A673 (cell line): ENCODE data around the gene HEXIM2. TPM values are rescaled to one million over a fixed set of nuclear protein-coding genes. Genes with fewer than 3 reads are reported as not detected.

Experiments
- BruUV-seq: library from RNA; stranded (reverse); fragments of 400-500 nt; replicated peaks from 2 replicates; lab custom pipeline; 2021; lab: Mats Ljungman, UMichigan
- CTCF ChIA-PET: fragments of 300-600 bp; sonication (Branson Sonifier 250); formaldehyde crosslinking; loops from one replicate; lab custom pipeline; 2022; ENCODE audit warnings: antibody characterized with exemption; lab: Charles Lee
- POLR2A ChIA-PET: fragments of 300-600 bp; sonication (Branson Sonifier 250); formaldehyde crosslinking; loops from one replicate; lab custom pipeline; 2022; ENCODE audit warnings: antibody characterized with exemption; ENCODE audit not compliant: low non-redundant PET; lab: Charles Lee
- DNase-seq: peaks from one replicate; pipeline ENCODE4 v3.0.0-alpha.2; 2015; ENCODE audit warnings: low spot score
- H3K27ac ChIP-seq: fragments of 200-600 bp; sonication (generic); 2 replicates; pipeline ENCODE4 v1.5.1; 2016; ENCODE audit warnings: mixed run types, low read depth, mild to moderate bottlenecking, mixed read lengths, antibody characterized with exemption, low read length; ENCODE audit not compliant: poor library complexity, severe bottlenecking
- H3K27me3 ChIP-seq: fragments of 200-600 bp; sonication (generic); replicated peaks from 2 replicates; pipeline ENCODE4 v1.6.1; 2017; ENCODE audit warnings: mixed run types, low read depth, mild to moderate bottlenecking, mixed read lengths, antibody characterized with exemption, low read length; ENCODE audit not compliant: insufficient read depth, poor library complexity
- H3K36me3 ChIP-seq: fragments of 200-600 bp; sonication (generic); 2 replicates; pipeline ENCODE4 v1.6.1; 2016; ENCODE audit warnings: mixed run types, mild to moderate bottlenecking, mixed read lengths, antibody characterized with exemption, low read length; ENCODE audit not compliant: insufficient read depth, poor library complexity, severe bottlenecking
- H3K4me1 ChIP-seq: fragments of 200-600 bp; sonication (generic); 2 replicates; pipeline ENCODE4 v1.6.1; 2017; ENCODE audit warnings: mixed run types, mild to moderate bottlenecking, mixed read lengths, antibody characterized with exemption, low read length; ENCODE audit not compliant: insufficient read depth, poor library complexity, severe bottlenecking
- H3K4me3 ChIP-seq: fragments of 200-600 bp; sonication (generic); 2 replicates; pipeline ENCODE4 v1.5.1; 2016; ENCODE audit warnings: low read depth, mixed run types, mild to moderate bottlenecking, mixed read lengths, low read length; ENCODE audit not compliant: poor library complexity, severe bottlenecking
- H3K9me3 ChIP-seq: fragments of 200-600 bp; sonication (generic); 2 replicates; pipeline ENCODE4 v1.6.1; 2016; ENCODE audit warnings: mixed run types, low read depth, mild to moderate bottlenecking, mixed read lengths, antibody characterized with exemption, low read length; ENCODE audit not compliant: poor library complexity, severe bottlenecking
- EZH2 ChIP-seq: fragments of 200-600 bp; sonication (generic); IDR thresholded peaks from 2 replicates; pipeline ENCODE4 v1.6.1; 2017; ENCODE audit warnings: borderline replicate concordance, low read depth, mild to moderate bottlenecking, mixed read lengths, antibody characterized with exemption, low read length; ENCODE audit not compliant: poor library complexity, severe bottlenecking
- intact Hi-C: fragments of 100-400 bp; cut with micrococcal nuclease; formaldehyde crosslinking; loops from one replicate; pipeline ENCODE4 v1.10.0; 2022; ENCODE audit not compliant: unreplicated experiment
- total RNA-seq: library from RNA; stranded (reverse); gene quantifications from 2 replicates; pipeline ENCODE4 v1.2.3, GENCODE V29; 2021
- TF ChIP-seq, protein P1 (sequence below): fragments of 300-800, 200-600 bp; sonication (generic); conservative IDR thresholded peaks from 2 replicates; pipeline ENCODE4 v1.5.1; 2017; ENCODE audit warnings: low read depth, mild to moderate bottlenecking, antibody characterized with exemption, low read length, moderate library complexity, mixed read lengths

Gene HEXIM2
- total RNA-seq, 1 experiment from 2014 or later, result 4.8 TPM

DNA sequence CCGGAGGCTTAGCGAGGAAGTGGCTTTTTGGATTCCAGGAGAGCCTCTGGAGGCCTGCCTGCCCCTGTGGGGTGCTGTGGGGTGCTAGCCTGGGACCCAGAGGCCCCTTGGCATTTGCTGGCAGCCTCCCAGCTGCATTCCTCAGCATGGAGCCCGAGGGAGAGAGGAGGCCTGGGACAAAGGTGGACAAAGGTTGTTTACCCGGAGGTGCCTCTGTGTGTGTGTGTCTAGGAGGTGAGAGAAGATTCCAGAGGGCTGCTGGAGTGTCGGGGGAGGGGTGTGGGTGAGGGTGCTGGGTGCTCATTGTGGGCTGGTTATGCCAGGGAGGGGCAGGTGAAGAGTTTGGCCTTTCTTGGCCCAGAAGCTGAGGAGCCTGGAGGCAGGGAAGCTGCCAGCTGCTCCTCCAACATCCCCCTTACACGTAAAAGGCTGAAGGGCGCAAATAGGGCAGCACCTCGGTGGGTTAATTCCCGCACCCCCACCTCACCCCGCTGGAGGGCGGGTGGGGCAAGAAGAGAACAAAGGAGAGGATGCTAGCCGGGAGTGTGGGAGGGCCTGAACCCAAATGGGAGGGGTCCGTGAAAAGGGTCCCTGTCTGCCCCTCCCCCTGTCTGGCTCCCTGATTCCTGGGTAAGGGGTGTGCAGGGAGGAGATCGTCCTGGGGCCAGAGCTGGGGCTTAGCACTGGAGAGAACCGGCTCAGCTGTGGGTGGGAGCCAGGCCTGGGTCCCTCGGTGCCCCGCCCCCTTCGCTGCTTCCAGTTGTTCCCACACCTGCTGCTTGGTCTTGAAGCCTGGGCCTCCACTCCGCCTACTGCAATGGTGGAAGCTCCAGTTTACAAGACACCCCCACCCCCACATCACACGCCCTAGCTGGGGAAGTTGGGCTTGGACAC is 9.9 kb downstream of the HEXIM2 start:
- Histone ChIP-seq H3K4me3 (no peak overlapping the region), H3K9me3 (no peaks in the 10 kb centered on the region), H3K27ac (peak overlapping the region; percentile 87), H3K4me1 (peaks cover 23% of the 10 kb centered on the region), H3K27me3 (no peaks in the 10 kb centered on the region), H3K36me3 (no peaks in the 10 kb centered on the region)
- intact Hi-C loops, result no loop called here
- TF ChIP-seq, protein P1, sequence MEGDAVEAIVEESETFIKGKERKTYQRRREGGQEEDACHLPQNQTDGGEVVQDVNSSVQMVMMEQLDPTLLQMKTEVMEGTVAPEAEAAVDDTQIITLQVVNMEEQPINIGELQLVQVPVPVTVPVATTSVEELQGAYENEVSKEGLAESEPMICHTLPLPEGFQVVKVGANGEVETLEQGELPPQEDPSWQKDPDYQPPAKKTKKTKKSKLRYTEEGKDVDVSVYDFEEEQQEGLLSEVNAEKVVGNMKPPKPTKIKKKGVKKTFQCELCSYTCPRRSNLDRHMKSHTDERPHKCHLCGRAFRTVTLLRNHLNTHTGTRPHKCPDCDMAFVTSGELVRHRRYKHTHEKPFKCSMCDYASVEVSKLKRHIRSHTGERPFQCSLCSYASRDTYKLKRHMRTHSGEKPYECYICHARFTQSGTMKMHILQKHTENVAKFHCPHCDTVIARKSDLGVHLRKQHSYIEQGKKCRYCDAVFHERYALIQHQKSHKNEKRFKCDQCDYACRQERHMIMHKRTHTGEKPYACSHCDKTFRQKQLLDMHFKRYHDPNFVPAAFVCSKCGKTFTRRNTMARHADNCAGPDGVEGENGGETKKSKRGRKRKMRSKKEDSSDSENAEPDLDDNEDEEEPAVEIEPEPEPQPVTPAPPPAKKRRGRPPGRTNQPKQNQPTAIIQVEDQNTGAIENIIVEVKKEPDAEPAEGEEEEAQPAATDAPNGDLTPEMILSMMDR, result no peak
- no peak for TF ChIP-seq EZH2
- ChIA-PET CTCF (interaction anchor here (1.1 kb wide), 1 partner anchor 22 kb away, joined by 3 read pairs; no protein-coding TSS in a partner anchor), POLR2A (interaction anchor here (0.6 kb wide), 1 partner anchor 24 kb away, joined by 6 read pairs; the partner anchor contains the start of gene HEXIM1)
- no TSS peak for BruUV-seq
- no peak for DNase-seq

- no peak for TF ChIP-seq EZH2
- TF ChIP-seq, protein P1, result no peak
- peak overlapping the region; percentile 87 for H3K27ac ChIP-seq
- no peaks in the 10 kb centered on the region for H3K27me3 ChIP-seq
- no peak for DNase-seq
- ChIA-PET POLR2A (no interaction called here), CTCF (interaction anchor here (0.6 to 1.1 kb wide), 4 partner anchors 23 to 1001 kb away, joined by 3 to 4 read pairs (median 4); partner anchors contain the start of gene ACBD4)
- no peak overlapping the region for H3K4me3 ChIP-seq
- no peaks in the 10 kb centered on the region for H3K9me3 ChIP-seq
- no peaks in the 10 kb centered on the region for H3K36me3 ChIP-seq
- intact Hi-C loops, result no loop called here
- H3K4me1 ChIP-seq, result peaks cover 23% of the 10 kb centered on the region
- no TSS peak for BruUV-seq
Measured at GRCh38 chr17:45172232-45172540, 10.5 kb downstream of the HEXIM2 start.

GRCh38 chr17:45172541-45173286 is 11.0 kb downstream of the HEXIM2 start:
- ChIA-PET POLR2A (interaction anchor here (0.6 kb wide), 1 partner anchor 24 kb away, joined by 6 read pairs; the partner anchor contains the start of gene HEXIM1), CTCF (interaction anchor here (0.6 to 1.1 kb wide), 4 partner anchors 23 to 1002 kb away, joined by 3 to 4 read pairs (median 4); partner anchors contain the start of gene ACBD4)
- intact Hi-C loops, result no loop called here
- Histone ChIP-seq H3K27ac (peak overlapping the region; percentile 87), H3K27me3 (no peaks in the 10 kb centered on the region), H3K4me3 (no peak overlapping the region), H3K9me3 (no peaks in the 10 kb centered on the region), H3K36me3 (no peaks in the 10 kb centered on the region), H3K4me1 (peaks cover 23% of the 10 kb centered on the region)
- BruUV-seq, result no TSS peak
- DNase-seq, result peak; percentile 86
- TF ChIP-seq EZH2, result no peak
- TF ChIP-seq, protein P1, result no peak
